MM.1S (cell line): Measurements from ENCODE around the gene CNN3.

ENCODE experiments used
- EZH2phosphoT487 ChIP-seq: fragments of 300-600 bp; sonication (generic); IDR thresholded peaks from 2 replicates; pipeline ENCODE4 v1.6.1; 2018; ENCODE audit warnings: antibody characterized with exemption, low read length
- TF ChIP-seq, protein P1 (sequence below): fragments of 300-600 bp; sonication (generic); IDR thresholded peaks from 2 replicates; pipeline ENCODE4 v1.5.1; 2016; ENCODE audit warnings: antibody characterized with exemption, low read length, mixed read lengths

DNA sequence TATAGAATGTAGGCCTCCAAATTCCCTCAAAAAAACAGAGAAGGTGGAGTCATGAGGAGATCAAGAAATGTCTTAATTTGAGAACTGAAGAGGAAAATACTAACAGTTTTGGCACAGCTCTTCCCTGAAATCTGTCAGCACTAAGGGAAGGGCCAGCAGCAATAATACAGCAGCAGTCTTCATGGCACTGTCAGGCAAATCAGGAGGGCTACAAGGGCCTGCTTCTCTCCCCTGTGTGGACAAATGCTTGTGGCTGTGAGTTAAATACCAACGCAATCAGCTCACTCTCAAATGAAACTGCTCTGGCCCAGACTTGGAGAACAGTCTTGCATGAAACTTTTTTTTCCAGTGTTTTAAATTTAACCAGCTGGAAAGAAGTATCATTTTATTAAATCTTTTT, 20.5 kb upstream of the CNN3 start:
- no peak for TF ChIP-seq EZH2phosphoT487
- TF ChIP-seq, protein P1, sequence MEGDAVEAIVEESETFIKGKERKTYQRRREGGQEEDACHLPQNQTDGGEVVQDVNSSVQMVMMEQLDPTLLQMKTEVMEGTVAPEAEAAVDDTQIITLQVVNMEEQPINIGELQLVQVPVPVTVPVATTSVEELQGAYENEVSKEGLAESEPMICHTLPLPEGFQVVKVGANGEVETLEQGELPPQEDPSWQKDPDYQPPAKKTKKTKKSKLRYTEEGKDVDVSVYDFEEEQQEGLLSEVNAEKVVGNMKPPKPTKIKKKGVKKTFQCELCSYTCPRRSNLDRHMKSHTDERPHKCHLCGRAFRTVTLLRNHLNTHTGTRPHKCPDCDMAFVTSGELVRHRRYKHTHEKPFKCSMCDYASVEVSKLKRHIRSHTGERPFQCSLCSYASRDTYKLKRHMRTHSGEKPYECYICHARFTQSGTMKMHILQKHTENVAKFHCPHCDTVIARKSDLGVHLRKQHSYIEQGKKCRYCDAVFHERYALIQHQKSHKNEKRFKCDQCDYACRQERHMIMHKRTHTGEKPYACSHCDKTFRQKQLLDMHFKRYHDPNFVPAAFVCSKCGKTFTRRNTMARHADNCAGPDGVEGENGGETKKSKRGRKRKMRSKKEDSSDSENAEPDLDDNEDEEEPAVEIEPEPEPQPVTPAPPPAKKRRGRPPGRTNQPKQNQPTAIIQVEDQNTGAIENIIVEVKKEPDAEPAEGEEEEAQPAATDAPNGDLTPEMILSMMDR: no peak
